ENCODE measurements around the gene SLC4A1. TPM values are rescaled to one million over a fixed set of nuclear protein-coding genes. Genes with fewer than 3 reads are reported as not detected.

Gene SLC4A1
- total and polyA plus RNA-seq, 2 donors (not counting 3 experiments of a cell fraction or from before 2014, with no cell fraction given): not detected

DNA sequence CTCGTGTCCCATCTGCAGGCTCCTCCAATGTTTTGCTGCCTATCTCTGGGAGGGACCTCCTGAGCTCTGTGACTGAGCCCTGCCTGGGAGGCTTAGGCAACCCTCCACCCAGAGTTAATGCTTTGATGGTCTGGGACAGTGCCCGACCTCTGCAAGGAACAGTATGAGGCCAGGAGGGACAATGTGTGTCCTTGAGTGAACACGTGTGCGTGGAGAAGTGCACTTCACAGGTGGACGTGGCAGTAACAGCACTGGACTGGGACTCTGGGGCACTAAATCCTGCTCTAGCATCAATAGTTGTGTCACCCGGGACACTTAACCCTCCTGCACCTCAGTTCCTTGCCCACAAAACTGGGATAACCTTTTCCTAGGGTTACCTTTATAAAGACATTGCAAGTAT is 53.0 kb downstream of the SLC4A1 start:
- CTCF ChIA-PET: interaction anchor here (1.4 kb wide), 1 partner anchor 135 kb away, joined by 6 read pairs; no protein-coding TSS in a partner anchor
- BruUV-seq (replicated peaks): no TSS peak
- no peak for FAIRE-seq

More for the DNA sequence above, 53.0 kb downstream of the SLC4A1 start:
- intact Hi-C loops (cut with micrococcal nuclease) (no loop called here), dilution Hi-C loops (cut with MboI; ENCODE audit: extremely low pct_ligation_motif_present, low sequenced_read_pairs) (no loop called here)
- no peaks in the 10 kb centered on the region for H3K9me1 ChIP-seq (replicated peaks; ENCODE audit: control insufficient read depth, extremely low read depth, insufficient read depth, low read length)
- no peak overlapping the region for H3K4me2 ChIP-seq (ENCODE audit: insufficient read depth, low read length)
- no peaks in the 10 kb centered on the region for H4K20me1 ChIP-seq (replicated peaks; ENCODE audit: control insufficient read depth, extremely low read depth, insufficient read depth, low read length)
- H3K4me3 ChIP-seq (replicated peaks in 1 of 3; ENCODE audit: insufficient read depth in 1 of 3, low read depth in 1 of 3, low read length in 3 of 3): no peak overlapping the region
- H3K27ac ChIP-seq (ENCODE audit: insufficient read depth, low read depth, low read length): no peak overlapping the region
- TF ChIP-seq, protein P1, sequence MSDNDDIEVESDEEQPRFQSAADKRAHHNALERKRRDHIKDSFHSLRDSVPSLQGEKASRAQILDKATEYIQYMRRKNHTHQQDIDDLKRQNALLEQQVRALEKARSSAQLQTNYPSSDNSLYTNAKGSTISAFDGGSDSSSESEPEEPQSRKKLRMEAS (IDR thresholded peaks at IDR 0.05; ENCODE audit: insufficient read depth, insufficient read length): no peak
- TF ChIP-seq GATA2 (IDR thresholded peaks at IDR 0.05; ENCODE audit: insufficient read depth, insufficient read length, low read depth, low read length) (no peak), FOS (IDR thresholded peaks at IDR 0.05; ENCODE audit: borderline replicate concordance, insufficient read depth, low read length) (no peak), MYC (IDR thresholded peaks at IDR 0.05; ENCODE audit: low read depth, low read length) (no peak), CTCF (IDR thresholded peaks at IDR 0.05; ENCODE audit: extremely low read depth in 1 of 2, insufficient read depth in 1 of 2, low read depth in 1 of 2, low read length in 2 of 2) (no peak), POLR2A (IDR thresholded peaks at IDR 0.05; ENCODE audit: low read depth, low read length) (no peak), JUN (IDR thresholded peaks at IDR 0.05; ENCODE audit: borderline replicate concordance, insufficient read depth, insufficient read length, low read depth) (no peak), POLR2AphosphoS5 (IDR thresholded peaks at IDR 0.05; ENCODE audit: insufficient read depth, low read depth, low read length) (no peak), EZH2 (IDR thresholded peaks at IDR 0.05; ENCODE audit: borderline replicate concordance, low read depth, low read length, severe bottlenecking) (no peak)
- peaks cover 15% of the 10 kb centered on the region for H3K4me1 ChIP-seq (ENCODE audit: control insufficient read depth, extremely low read depth, insufficient read depth, low read length)
- peaks cover 21 to 38% of the 10 kb centered on the region in 2 experiments for H3K36me3 ChIP-seq (ENCODE audit: control insufficient read depth in 2 of 2, extremely low read depth in 1 of 2, insufficient read depth in 2 of 2, low read length in 2 of 2)
- no peaks in the 10 kb centered on the region for H3K9me3 ChIP-seq (replicated peaks; ENCODE audit: control insufficient read depth, insufficient read depth, low read length)
- peaks cover 21% of the 10 kb centered on the region for H3K79me2 ChIP-seq (ENCODE audit: control insufficient read depth, insufficient read depth, low read length)
- H3K9ac ChIP-seq (replicated peaks; ENCODE audit: extremely low read depth, insufficient read depth, low read length): no peak overlapping the region
- no peaks in the 10 kb centered on the region for H3K27me3 ChIP-seq (ENCODE audit: control insufficient read depth in 2 of 2, insufficient read depth in 2 of 2, low read length in 2 of 2)
- DNase-seq (ENCODE audit: low read depth, low spot score): no peak
- H2AFZ ChIP-seq (ENCODE audit: low read depth, low read length): no peak overlapping the region
- POLR2A ChIA-PET: no interaction called here

Data from endothelial cell of umbilical vein (primary cell).